ENCODE data around the gene PAQR6. TPM values are rescaled to one million over a fixed set of nuclear protein-coding genes. Genes with fewer than 3 reads are reported as not detected.
A peak's percentile ranks its signal among the peaks of the same experiment; 100 is the strongest.

Gene PAQR6
- total and polyA plus RNA-seq, 2 of the 4 experiments (the other 2 are of a cell fraction) = under 0.01 to 0.67 TPM

DNA sequence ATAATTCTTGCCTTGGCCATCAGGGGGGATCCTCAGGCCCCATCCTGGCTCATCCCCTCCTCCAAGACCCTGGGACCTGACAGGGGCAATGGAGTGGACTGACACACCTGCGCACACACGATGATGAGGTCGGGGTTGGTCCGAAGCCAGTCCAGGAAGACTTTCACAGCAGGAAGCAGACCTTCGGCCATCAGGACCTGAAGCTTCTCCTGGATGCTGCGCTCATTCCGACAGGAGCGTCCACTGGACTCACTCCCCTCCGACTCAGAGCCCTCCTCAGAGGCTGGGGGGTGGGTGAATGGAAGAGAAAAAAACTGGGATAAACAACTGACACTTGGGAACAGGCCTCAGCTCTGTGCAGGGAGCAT is 15.4 kb upstream of the PAQR6 start:
- TF ChIP-seq BHLHE40 (IDR thresholded peaks at IDR 0.05; ENCODE audit: low read depth, low read length) (no peak), USF2 (IDR thresholded peaks at IDR 0.05; ENCODE audit: low read depth, low read length) (no peak), NFE2L2 (IDR thresholded peaks at IDR 0.05; ENCODE audit: low read depth, low read length) (no peak), RFX5 (IDR thresholded peaks at IDR 0.05; ENCODE audit: low read depth, low read length) (no peak), RAD21 (IDR thresholded peaks at IDR 0.05; ENCODE audit: low read length) (no peak), RCOR1 (IDR thresholded peaks at IDR 0.05; ENCODE audit: insufficient replicate concordance, low read length) (no peak)
- TF ChIP-seq, protein P1, sequence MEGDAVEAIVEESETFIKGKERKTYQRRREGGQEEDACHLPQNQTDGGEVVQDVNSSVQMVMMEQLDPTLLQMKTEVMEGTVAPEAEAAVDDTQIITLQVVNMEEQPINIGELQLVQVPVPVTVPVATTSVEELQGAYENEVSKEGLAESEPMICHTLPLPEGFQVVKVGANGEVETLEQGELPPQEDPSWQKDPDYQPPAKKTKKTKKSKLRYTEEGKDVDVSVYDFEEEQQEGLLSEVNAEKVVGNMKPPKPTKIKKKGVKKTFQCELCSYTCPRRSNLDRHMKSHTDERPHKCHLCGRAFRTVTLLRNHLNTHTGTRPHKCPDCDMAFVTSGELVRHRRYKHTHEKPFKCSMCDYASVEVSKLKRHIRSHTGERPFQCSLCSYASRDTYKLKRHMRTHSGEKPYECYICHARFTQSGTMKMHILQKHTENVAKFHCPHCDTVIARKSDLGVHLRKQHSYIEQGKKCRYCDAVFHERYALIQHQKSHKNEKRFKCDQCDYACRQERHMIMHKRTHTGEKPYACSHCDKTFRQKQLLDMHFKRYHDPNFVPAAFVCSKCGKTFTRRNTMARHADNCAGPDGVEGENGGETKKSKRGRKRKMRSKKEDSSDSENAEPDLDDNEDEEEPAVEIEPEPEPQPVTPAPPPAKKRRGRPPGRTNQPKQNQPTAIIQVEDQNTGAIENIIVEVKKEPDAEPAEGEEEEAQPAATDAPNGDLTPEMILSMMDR (conservative IDR thresholded peaks at IDR 0.05; ENCODE audit: low read depth, low read length) = no peak
- Histone ChIP-seq H4K20me1 (ENCODE audit: insufficient read depth, low read length) (peaks cover 28% of the 10 kb centered on the region), H3K56ac (ENCODE audit: extremely low read depth, insufficient read depth, low read length) (no peak overlapping the region), H4K5ac (ENCODE audit: low read depth, low read length) (no peak overlapping the region), H3K14ac (replicated peaks; ENCODE audit: low read depth, low read length) (no peak overlapping the region), H3K27ac (ENCODE audit: insufficient read depth, low read length) (0 out of 2 replicates have a peak overlapping the region, but pooled peaks have one; percentile 8), H2BK120ac (ENCODE audit: low read depth, low read length) (no peak overlapping the region), H2BK20ac (ENCODE audit: low read depth, low read length) (no peak overlapping the region), H3K18ac (ENCODE audit: low read depth, low read length) (no peak overlapping the region), H2AFZ (replicated peaks; ENCODE audit: low read length, poor library complexity) (peak overlapping the region; percentile 21), H4K8ac (ENCODE audit: low read depth in 2 of 2, low read length in 2 of 2) (no peak overlapping the region; a peak in 1 of 4 replicates), H3K4ac (ENCODE audit: low read depth, low read length) (no peak overlapping the region), H3K4me3 (ENCODE audit: insufficient read depth, low read depth, low read length) (no peak overlapping the region), H3K4me1 (ENCODE audit: control insufficient read depth, insufficient read depth, low read length) (peaks cover 10% of the 10 kb centered on the region), H3K36me3 (ENCODE audit: control insufficient read depth, insufficient read depth, low read length) (peaks cover 79% of the 10 kb centered on the region), H3K4me2 (ENCODE audit: low read depth, low read length) (no peak overlapping the region), H3K9me3 (ENCODE audit: control insufficient read depth, insufficient read depth, low read length) (no peaks in the 10 kb centered on the region), H2AK5ac (ENCODE audit: low read depth, low read length) (peak overlapping the region; percentile 60; the same call in 1 of the 2 replicates), H3K79me1 (ENCODE audit: low read depth in 1 of 2, low read length in 2 of 2) (peaks cover 17 to 51% of the 10 kb centered on the region in 2 experiments), H2AK9ac (replicated peaks; ENCODE audit: low read depth, low read length, poor library complexity) (peak overlapping the region; percentile 51), H4K91ac (ENCODE audit: insufficient read depth, low read depth, low read length) (no peak overlapping the region; the same call in 1 of the 2 replicates), H3K9ac (ENCODE audit: low read depth, low read length) (no peak overlapping the region), H2BK15ac (ENCODE audit: low read depth, low read length) (no peak overlapping the region), H3K9me1 (ENCODE audit: insufficient read depth, low read length) (peaks cover 18% of the 10 kb centered on the region), H3K23ac (ENCODE audit: low read depth, low read length) (no peak overlapping the region), H3K27me3 (ENCODE audit: control insufficient read depth, insufficient read depth, low read length) (no peaks in the 10 kb centered on the region), H2BK5ac (ENCODE audit: low read depth, low read length, poor library complexity, severe bottlenecking) (peak overlapping the region; percentile 26)
- ChIA-PET CTCF (interaction anchor here (1.6 kb wide), 1 partner anchor 8 kb away, joined by 4 read pairs; no protein-coding TSS in a partner anchor), POLR2A (ENCODE audit: unreplicated experiment) (no interaction called here)
- ATAC-seq (ENCODE audit: low read depth) (no peak; the same call in 1 of the 2 replicates), DNase-seq (no peak)
- no TSS peak for BruUV-seq (replicated peaks)
- dilution Hi-C loops (cut with HindIII; ENCODE audit: low sequenced_read_pairs, unreplicated experiment) = no loop called here
- intact Hi-C loops (cut with micrococcal nuclease) = no loop called here
- in situ Hi-C loops (cut with MboI; ENCODE audit: low sequenced_read_pairs) = no loop called here
- WGBS, 2 experiments (ENCODE audit: extremely low coverage in 2 of 2, insufficient read length in 1 of 2) = 94% methylated on average over 3 of the region's 9 CpGs; no CpG with 5 or more reads in 1 of the 2 experiments
